GDM1 (cell line): ENCODE results near the gene DMD.

Source experiments
- DNase-seq: peaks from one replicate; lab custom pipeline; 2025; lab: John Stamatoyannopoulos, UW

Gene DMD

DNA sequence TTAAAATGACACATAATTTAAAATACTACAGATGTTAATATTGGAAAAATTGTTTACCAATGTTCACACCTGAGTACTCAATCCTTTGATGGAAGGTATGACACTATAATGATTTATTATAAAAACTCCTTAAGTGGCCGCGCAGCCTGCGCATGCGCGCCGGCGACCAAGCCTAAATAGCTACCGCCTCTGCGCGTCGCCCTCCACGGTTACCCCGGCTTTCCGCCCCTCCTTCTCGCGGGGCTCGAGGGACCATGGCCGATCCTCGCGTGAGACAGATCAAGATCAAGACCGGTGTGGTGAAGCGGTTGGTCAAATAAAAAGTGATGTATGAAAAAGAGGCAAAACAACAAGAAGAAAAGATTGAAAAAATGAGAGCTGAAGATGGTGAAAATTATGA is 170.2 kb downstream of the DMD start:
- DNase-seq, result no peak

DNA sequence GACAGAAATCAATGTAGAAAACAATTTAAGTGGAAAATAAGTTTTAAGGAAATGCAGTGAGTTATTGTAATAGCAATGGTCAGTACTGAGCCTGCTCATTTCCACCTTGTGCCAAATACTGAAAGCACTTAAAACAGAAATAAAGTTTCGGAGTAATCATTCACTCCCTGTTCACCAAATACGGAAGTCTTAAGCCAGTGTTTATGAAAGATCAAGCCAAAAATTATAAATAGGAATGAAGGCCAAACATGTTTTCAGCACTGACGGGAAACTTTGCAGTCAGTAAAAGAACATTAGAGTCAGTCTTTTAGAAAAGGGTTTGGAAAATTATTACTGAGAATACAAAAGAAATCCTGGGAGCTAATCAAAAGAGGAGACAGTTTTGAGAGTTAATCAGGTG is 178.6 kb downstream of the DMD start:
- no peak for DNase-seq

DNA sequence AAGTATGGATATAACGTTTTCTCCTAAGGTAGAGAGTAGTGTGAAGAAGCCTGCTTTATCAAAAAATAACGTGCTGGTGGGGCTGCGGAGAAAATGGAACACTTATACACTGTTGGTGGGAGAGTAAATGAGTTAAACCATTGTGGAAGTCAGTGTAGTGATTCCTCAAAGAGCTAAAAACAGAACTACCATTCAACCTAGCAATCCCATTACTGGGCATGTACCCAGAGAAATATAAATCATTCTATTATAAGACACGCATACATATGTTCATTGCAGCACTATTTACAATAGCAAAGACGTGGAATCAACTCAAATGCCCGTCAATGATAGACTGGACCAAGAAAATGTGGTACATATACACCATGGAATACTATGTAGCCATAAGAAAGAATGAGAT is 196.4 kb downstream of the DMD start:
- no peak for DNase-seq

DNA sequence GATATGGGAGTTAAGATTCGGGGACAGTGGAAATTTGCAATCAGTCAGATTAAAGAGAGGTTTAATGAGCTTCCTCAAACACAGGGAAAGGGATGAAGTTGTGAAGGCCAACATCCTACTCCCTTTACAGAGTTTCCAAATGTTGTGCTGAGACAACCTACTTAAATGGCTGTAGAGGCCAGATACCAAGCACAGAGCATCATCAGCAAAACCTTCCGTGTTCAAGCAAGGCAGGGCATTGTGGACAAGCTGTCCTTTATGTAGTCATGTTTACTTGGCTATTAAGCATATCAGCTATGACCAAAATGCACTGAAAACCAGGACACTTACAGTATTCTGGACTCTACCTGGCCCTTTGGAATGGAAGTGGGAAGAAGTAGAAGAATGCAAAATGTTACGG is 197.3 kb downstream of the DMD start:
- no peak for DNase-seq

DNA sequence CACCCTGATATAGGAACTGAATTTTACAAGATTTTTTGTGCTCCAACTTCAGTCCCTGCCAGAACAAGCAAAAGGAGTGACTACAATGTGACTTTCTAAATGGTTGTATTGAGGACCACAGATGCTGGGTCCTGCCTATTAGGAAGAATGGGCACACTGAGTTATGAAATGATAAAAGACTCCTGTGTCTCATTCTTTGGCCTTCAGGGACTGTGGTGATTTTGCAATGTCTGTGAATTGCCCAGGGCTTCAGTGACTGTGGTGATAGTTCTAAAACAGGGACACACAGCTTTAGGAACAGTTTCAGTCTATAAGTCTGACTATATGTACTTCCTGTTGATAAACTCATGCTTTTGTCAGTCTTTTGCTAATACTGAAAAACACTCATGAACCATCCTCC is 210.2 kb downstream of the DMD start:
- DNase-seq, result no peak

DNA sequence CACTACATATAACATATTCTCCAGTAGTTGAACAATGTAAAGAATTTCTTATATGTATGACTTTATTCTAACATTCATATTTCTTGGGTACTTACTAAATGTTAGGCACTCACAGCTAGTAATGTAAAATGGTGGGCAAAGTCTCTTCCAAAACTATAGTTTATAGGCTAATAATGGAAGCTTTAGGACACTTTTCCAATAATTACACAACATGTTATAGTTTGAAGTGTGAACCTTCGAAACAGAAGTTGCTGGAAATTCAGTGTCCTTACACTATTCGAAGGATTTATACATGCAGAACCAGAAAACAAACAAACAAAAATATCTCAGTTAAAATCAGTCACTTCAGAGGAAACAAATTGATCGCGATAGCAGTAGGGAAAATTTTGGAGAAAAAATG is 212.6 kb downstream of the DMD start:
- DNase-seq, result no peak

DNA sequence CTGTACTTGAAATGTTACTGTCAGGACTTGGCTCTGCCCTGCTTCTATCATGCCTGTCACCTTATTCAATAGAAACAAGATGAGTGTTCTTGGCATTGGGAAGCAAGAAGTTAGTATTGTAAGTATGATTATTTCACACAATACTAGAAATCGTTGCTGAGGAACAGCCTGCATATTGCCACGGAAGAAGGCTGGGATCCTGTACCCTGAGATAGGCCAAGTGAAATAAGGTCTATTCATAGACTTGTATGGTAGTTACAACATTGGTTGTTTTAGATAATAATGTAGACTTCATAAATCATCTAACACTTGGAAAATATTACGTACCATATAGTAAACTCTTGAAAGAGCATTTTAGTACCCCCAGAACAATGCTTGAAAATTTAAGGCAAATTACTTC is 215.9 kb downstream of the DMD start:
- DNase-seq, result no peak

DNA sequence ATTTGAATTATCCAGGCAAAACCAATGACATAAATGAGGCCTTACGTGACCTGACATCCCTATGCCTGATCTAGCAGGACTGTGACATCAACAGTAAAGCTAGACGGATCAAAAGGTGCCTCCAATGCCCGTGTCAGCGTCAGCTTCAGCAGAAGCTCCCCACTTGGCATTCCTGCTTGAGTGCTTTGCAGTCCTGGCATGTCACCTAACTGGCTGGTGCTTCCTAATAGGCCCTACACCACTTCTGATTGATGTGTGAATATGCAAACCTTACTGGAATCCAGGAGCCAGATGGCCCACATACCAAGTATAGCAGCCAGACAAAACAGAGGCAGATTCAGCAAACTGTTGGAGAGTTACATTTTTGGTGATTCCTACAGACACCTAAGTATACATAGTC is 224.2 kb downstream of the DMD start:
- DNase-seq, result no peak

DNA sequence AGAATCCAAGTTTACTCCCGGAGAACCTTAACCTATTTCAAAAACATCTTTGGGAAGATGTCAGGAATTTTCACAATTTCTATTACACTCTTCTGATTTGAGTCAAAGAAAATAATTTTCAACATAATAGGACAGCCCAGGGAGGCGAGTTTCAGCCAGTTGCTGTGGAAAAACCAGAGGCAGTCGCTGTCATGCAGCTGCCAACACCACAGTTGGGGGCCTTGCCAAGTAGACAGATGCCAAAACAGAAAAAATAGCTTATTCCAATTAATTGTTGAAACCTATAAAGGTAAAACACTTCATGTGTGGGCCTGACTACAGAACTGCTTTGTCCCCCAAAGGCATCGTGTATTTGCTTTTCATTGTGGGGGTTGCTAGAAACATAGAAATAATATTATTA is 225.8 kb downstream of the DMD start:
- DNase-seq, result no peak

DNA sequence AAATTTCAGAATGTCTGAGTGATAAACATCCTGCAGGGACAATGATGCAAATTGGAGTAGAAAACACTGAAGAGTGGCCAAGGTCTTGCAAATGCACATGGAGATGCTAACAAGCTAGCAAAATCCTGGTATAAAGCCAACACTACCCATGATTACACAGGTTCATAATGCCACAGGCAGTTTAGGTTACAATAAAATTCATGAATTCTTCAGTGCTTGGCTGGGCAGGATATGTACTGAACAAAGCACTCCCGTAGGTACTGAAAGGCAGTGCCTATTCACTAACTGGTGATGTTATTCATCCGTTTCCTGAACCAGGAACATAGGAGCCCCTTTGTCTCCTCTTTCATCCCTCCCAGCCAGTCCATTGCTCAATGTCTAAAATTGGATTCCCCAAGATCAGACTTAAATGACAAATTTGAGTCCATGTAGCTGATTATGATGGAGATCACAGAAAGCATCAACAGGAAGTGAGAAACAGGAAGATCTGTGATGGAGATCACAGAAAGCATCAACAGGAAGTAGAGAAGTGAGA is 244.5 kb downstream of the DMD start:
- DNase-seq, result no peak

DNA sequence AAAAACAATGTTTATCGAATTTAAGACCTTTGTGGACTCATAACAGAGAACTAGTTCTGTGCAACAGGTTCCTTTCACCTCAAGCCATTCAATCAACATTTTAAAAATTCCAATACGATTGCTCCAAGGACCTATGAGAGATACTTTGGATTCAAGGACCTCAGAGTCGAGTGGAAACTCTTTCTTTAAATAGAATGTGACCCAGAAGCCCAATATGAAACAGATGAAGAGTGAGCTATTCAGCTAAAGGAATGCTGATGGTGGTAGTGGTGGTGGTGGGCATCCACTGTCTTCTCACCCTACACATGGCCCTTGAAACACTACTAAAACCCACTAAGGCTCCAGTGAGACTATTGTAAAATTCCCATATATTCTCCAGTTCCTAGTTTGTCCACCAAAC is 257.2 kb downstream of the DMD start:
- no peak for DNase-seq

DNA sequence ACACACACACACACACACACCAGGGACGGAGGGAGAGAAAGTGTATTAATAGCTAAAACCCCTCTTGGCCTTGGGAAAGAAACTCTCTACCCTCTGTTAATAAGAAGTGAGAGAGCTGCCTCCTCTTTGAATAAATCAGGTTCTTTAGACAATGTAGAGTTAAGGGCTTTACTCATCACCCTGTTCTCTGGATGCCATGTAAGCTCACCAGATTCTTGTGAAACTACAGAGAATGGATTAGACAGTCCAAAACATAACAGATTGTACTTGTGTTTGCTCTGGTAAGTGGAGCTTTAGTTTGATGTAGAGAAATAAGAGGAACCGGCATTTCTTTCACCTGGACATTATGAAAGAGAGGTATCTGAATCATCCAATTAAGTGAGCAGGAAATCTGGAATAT is 263.2 kb downstream of the DMD start:
- DNase-seq, result no peak

DNA sequence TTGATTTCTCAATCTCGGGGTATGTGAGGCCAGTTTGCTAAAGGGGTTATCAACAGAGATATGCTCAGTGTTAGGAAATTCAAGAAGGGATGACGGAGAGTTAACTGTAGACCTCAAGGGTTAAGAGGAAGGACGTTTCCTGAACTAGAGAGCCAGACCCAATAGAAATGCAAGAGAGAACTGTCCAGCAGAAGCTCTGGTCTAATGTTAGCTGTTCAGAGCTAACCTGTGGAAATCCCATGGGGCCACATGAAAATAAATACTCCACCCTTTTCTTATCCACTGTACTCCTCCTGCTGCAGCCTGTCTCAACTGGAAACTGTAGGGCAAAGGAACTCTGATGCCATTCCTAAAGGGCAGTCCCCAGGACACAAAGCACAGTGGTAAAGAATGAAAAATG is 274.3 kb downstream of the DMD start:
- no peak for DNase-seq

DNA sequence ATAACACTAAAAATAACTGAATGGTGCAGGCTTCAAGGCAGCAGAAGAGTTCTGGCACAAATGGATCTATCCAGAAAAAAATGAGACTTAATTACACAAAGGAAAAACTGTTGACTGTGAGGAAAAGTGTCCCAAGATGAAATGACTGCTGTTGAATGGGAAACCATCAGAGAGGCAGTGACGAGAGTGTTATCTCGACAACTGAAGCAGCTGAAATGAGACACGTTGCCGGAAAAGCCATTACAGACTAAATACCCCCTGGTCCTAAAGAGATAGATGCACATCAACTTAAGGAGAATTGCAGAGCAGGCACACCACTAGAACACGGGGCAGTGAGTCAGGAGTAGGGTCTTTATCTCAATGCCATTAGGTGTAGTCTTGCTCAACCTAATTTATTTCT is 277.8 kb downstream of the DMD start:
- no peak for DNase-seq

DNA sequence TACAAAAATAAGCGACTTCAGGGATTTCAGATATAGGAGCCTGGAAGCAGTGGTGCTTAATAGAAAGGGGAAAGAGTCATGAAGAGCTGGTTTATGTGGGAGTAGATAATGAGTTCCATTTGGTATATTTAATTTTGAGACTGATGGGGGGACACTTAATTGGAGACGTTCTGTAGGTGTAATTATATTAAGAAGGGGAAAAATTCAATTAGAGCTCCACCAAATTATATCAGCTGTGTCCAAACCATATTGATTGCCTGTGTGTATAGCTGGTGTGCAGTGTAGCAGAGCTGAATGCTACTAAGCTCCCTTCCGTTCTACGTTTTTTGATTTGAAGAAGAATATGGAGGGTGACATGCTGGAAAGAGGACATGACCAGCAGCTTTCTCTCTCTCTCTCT is 282.3 kb downstream of the DMD start:
- DNase-seq, result no peak

DNA sequence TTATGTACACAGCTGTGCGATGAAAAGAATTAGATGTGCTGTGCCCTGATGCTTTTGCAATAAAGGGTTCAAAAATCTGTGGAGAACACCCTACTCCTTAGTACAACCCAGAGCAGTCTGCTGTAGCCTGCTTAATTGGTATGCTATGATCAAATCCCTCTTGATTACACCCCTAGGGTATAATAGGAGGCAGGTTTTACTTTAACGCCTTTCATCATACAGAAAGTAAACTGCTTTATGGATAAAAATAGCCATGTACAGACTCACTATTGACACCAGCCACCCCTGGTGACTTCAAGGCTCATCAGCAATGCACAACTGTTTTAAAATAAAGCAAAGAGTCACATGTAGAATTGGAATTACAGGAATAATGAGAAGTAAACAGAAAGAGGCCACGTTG is 315.3 kb downstream of the DMD start:
- no peak for DNase-seq

DNA sequence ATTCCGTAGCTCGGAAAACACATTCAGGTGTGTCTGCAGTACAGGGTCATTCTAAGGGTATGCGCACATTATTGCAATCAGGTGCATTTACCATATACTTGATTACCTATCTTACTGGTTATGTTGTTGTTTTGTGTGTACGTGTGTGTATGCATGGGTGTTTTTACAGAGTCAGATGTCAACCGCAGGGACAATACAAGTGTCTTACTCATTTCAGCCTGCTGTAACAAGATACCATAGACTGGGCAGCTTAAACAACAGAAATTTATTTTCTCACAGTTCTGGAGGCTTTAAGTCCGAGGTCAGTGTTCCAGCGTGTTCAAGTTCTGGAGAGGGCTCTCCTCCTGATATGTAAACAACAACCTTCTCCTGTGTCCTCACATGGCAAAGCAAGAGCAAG is 316.7 kb downstream of the DMD start:
- DNase-seq, result no peak

DNA sequence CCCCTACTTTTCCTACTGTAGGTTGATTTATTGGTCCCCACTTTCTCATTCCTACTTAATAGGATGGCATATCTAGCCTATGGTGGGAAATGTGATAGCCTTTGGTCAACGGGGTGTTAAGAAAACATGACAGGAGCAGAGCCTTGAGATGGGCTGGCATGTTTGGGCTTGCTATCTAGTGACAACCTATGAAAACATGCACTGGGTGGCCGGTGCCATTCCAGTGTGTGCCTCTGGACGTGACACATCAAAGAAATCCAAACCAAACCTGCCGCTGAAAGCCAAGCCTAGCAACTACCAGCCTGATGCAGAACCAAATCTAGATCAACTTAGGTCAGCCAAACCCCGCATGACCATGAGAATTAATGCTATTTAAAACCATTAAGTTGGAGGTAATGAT is 317.6 kb downstream of the DMD start:
- no peak for DNase-seq

DNA sequence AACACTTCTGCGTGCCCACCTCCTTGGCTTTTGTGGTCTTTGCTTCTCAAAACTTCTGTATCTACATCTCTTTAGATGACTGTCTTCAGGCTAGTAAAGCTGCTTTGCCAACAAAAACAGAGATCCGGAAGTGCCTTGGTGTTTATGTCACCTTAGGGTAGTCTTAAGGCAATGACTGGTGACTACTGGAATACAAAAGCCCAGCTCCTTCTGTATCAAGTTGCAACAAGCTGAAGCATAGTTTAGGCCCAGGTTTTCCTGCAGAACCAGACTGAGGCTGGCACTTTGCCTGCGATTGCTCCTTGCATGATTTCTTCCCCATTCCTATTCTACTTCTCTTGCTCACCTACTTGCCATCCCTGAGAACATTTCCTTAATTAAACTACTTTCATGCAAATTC is 333.8 kb downstream of the DMD start:
- no peak for DNase-seq

DNA sequence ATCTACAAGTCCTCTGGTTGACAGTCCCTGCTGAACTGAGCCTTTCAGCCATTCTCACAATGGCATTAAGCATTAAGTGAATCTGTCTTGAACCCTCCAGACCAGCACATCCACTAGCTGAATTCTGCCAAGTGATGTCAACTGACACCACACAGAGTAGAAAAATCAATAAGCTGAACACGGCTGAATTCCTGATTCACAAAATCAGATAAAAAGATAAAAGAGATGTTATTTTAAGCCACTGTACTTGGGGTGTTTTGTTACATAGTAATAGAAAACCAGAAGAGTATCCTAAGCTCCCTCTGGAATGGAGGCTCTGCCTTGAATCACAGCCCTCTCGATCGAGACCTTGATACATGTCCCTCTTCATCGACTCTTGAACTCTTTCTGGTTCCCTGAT is 336.5 kb downstream of the DMD start:
- no peak for DNase-seq

DNA sequence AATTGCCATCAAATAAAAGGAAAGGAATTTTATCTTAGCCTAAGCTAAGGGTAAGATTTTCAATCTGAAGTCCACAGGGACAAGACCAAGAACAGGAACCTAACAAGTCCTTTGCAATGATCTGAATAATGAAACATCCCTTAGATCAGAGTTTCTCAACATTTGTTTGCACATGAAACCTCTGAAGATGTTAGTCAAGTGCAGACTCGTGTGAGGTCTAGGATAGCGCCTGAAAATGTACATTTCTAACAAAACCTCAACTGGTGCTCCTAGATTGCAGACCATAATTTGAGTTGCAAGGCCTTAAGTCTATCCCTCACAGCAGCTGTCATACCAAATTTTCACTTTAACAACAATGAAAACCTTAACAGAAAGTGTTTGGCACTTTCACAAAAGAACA is 337.6 kb downstream of the DMD start:
- DNase-seq, result no peak

DNA sequence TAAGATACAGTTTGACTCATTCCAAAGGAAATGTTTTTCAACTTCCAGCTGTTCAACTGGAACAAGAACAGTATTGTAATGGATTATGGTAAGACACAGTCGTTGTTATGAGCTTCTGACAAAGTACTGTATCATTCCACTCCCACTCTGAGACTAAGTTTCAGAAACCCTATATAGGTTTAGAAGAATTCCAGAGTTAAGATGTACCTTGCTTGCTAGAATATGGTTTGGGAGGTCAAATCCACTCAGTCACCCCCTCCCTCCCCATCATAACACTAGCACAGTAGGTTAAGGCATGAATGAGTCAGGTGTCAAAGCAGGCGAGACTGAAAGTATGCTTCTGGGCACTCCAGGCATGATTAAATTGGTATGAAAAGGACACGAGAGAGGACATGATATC is 339.7 kb downstream of the DMD start:
- no peak for DNase-seq

DNA sequence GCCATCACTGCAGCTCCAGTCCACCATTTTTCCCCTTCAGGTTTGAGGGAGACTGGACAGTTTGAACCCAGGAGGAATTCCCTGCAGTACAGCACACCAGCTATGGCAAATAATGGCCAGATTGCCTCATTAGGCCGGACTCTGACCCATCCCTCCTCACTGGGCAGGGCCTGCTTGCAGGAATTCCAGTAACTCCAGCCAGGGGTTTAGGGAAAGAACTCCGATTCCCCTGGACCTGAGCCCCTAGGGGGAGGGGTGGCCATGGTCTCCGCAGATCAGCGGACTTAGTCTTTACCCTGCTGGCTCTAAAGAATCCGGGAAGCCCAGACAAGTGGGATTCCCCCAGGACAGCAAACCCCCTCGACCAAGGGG is 342.8 kb downstream of the DMD start:
- no peak for DNase-seq

DNA sequence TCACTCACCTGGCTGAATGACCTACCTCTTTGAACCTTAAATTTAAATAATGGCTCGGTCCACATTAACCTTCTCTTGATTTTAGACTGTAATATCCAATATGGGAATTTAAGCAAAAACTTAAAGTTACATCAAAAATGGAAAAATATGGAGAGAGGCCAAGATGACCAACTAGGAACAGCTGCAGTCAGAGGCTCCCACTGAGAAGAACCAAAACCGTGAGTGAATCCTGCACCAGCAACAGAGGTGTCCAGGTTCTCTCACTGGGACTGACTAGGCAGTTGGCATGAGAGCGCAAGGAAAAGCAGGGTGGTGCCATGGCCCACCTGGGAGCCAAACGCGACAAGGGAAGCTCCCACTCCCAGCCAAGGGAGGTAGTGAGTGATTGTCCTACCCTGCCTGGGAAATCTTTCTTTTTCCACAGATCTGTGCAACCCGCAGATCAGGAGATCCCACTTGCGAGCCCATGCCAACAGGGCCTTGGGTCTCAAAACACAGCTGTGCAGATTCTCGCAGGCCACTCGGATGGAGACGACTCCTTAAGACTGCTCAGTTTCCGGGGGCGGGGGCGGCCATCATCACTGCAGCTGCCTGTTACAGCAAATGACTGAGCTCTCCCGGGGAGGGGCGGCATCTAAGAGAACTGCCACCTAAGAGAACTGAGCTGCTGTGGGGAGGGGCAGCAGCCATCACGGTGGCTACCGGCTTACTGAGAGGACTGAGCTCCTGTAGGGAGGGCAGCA is 343.4 kb downstream of the DMD start:
- no peak for DNase-seq

DNA sequence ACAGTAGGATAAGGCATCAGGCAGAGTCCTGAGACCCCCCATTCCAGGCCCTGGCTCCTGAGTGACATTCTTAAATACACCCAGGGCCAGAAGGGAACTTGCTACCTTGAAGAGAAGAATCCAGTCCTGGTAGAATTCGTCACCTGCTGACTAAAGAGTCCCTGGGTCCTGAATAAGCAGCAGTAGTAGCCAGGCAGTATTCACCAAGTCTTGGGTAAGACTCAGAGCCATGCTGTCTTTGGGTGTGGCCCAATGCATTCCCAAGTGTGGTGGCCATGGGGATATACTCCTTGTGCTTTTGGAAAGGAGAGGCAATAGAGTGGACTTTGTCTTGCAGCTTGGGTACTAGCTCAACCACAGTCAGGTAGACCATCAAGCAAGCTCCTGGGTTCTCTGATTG is 359.1 kb downstream of the DMD start:
- DNase-seq, result no peak
